Central memory CD8-positive, alpha-beta T cell (primary cell): ENCODE measurements around the gene ILK.

ENCODE experiments used
- ATAC-seq: fragments of 150-1000 bp; cut with Tn5 transposase; replicated peaks from 2 replicates; pipeline ENCODE4 v1.10.0; 2022; ENCODE audit warnings: mild to moderate bottlenecking, moderate FRiP score, moderate number of reproducible peaks; ENCODE audit not compliant: poor library complexity, severe bottlenecking; ENCODE audit errors: extremely low read depth
- DNase-seq, 2 donors: peaks; one replicate each; pipeline ENCODE4 v3.0.0; 2021; ENCODE audit warnings: low spot score in 2 of 2
- H3K27ac Mint-ChIP-seq: one replicate; pipeline ENCODE4 v1.8.0; 2022; ENCODE audit warnings: low read depth, mild to moderate bottlenecking, moderate library complexity, mixed read lengths
- H3K27me3 Mint-ChIP-seq: one replicate; pipeline ENCODE4 v1.8.0; 2022; ENCODE audit warnings: mixed read lengths
- H3K36me3 Mint-ChIP-seq: one replicate; pipeline ENCODE4 v1.8.0; 2022; ENCODE audit warnings: mild to moderate bottlenecking, moderate library complexity, mixed read lengths; ENCODE audit not compliant: insufficient read depth
- H3K4me1 Mint-ChIP-seq: one replicate; pipeline ENCODE4 v1.8.0; 2022; ENCODE audit warnings: mixed read lengths
- H3K4me3 Mint-ChIP-seq: one replicate; pipeline ENCODE4 v1.8.0; 2022; ENCODE audit warnings: mild to moderate bottlenecking, moderate library complexity, mixed read lengths
- H3K9me3 Mint-ChIP-seq: one replicate; pipeline ENCODE4 v1.8.0; 2022; ENCODE audit warnings: mixed read lengths

ILK gene

GRCh38 chr11:6631361-6631890, 27.9 kb downstream of the ILK start:
- ATAC-seq (no peak), DNase-seq (no peak)
- Mint-ChIP-seq H3K36me3 (peaks cover 5% of the 10 kb centered on the region), H3K4me1 (peaks cover 12% of the 10 kb centered on the region), H3K27ac (no peak overlapping the region), H3K9me3 (no peaks in the 10 kb centered on the region), H3K4me3 (no peak overlapping the region), H3K27me3 (no peaks in the 10 kb centered on the region)

DNA sequence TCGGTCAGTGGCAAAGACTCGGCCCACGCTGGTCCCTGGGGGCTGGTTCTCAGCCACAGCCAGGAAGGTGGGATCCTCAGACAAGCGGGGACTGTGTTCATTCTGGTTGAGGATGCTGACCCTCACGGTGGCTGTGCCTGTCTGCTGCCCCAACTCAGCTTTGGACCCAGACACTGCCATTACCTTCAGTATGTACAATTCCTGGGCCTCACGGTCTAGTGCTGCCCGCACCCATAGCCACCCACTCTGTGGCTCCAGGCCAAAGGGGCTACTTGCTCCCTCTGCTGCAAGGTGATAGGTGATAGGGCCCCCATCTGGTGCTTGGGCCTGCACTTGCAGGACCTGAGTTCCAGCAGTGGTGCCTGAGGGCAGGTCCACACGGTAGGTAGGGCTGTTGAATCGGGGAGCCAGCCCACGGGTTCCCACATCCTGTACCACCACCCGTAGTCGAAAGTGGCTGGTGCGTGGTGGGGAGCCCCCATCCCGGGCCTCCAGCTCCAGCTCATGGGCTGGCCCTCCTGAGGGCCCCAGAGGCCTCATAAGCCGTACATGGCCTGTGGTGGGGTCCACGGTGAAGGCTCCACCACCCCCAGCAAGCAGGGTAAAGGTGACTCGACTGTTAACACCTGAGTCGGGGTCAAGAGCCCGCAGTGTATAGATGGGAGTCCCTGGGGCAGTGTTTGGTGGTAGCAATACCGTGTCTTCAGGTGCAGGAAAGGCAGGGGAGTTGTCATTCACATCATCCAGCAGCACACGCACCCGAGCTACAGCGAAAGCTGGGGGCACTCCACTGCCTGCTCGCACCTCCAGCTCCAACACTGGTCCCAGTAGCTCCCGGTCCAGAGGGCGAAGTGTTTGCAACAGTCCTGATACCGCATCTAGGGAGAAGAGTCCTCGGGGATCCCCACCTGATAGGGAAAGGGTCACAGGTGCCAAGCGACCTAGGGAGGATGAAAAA, 28.8 kb downstream of the ILK start:
- Mint-ChIP-seq H3K9me3 (no peaks in the 10 kb centered on the region), H3K4me3 (no peak overlapping the region), H3K36me3 (peaks cover 5% of the 10 kb centered on the region), H3K27ac (no peak overlapping the region), H3K4me1 (peaks cover 11% of the 10 kb centered on the region), H3K27me3 (no peaks in the 10 kb centered on the region)
- no peak for DNase-seq
- no peak for ATAC-seq

DNA sequence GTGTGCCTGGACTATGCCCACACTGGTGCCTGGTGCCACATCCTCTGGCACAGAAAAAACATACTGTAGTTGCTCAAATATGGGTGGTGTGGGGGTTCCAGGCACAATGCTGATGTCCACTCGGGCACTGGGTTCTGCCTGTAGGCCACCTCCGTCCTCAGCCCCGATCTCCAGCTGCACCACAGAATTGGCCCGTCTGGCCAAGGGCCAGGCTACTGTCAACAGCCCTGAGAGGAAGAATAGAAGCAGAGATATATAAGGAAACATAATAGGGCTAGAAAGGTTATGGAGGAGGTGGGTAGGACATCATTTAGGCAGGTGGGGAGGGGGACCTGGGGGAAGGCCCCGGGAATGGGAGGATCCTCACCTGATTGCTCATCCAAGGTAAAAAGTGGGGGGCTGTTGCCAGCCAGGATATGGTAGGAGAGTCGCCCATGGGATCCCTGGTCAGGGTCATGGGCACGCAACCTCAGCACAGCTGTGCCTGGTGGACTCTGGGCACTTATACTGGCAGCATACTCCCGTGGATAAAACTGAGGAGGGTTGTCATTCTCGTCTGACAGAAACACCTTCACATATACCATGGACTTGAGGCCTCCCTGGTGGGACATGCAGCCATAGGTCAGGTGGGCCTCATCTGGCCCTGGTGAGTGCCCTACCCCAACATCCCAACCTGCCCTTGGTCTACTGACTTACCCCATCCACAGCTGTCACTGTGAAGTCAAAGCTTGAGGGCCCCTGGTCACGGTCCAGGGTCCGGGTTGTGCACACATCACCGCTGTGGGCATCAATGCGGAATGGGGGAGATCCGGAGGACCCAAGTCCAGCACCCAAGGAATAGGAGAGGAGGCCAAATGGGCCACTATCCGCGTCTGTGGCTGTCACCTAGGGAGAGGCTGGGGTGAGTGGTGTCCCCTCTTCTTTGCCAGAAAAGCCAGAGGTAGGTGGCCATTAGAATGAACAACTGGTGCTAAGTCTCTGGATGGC, 30.1 kb downstream of the ILK start:
- no peaks in the 10 kb centered on the region for H3K9me3 Mint-ChIP-seq
- no peak for ATAC-seq
- H3K36me3 Mint-ChIP-seq, result peaks cover 5% of the 10 kb centered on the region
- no peaks in the 10 kb centered on the region for H3K4me1 Mint-ChIP-seq
- no peak overlapping the region for H3K4me3 Mint-ChIP-seq
- H3K27ac Mint-ChIP-seq, result no peak overlapping the region
- no peaks in the 10 kb centered on the region for H3K27me3 Mint-ChIP-seq
- no peak for DNase-seq

GRCh38 chr11:6634534-6634933, 31.0 kb downstream of the ILK start:
- H3K27ac Mint-ChIP-seq, result no peak overlapping the region
- DNase-seq (no peak), ATAC-seq (no peak)
- H3K4me1 Mint-ChIP-seq, result no peaks in the 10 kb centered on the region
- H3K4me3 Mint-ChIP-seq, result no peak overlapping the region
- H3K36me3 Mint-ChIP-seq, result peaks cover 4% of the 10 kb centered on the region
- H3K9me3 Mint-ChIP-seq, result no peaks in the 10 kb centered on the region
- H3K27me3 Mint-ChIP-seq, result no peaks in the 10 kb centered on the region

DNA sequence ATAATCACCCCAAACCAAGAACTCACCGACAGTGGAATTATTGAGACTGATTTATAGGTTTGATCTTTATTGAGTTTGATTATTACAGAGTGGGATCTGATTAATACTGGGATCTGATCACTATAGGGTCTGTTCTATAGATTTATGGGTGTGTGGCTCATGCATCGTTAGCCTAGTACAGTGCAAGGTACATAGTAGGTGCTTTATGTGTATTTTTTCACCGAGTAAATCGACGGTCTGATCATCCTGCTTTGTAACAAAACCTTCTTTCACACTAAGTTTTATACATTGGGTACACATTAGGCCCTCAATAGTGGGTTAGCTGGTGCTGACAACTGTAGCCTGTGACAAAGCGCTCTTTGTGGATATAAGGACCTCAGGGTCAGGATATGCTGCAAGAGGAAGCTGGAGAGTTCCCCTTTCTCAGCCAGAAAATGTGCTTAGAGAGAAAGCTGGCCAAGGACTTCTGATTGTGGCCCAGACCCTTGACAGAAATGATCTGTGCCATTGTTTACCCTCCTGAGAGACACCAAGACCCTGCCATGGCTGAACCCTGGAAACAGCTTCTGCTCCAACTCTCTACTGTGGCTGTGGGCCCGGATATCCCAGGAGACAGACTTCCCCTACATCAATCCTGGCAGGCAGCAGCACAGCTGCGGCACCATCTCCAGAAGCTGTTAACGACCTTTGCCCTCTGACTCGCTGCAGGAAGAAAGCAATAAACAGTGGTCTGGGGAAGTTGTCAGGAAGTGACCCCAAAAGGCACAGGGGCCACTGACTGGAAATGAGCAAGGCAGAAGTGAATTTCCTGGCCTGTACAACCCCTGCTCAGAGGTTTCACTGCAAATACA, 31.7 kb downstream of the ILK start:
- Mint-ChIP-seq H3K9me3 (no peaks in the 10 kb centered on the region), H3K4me3 (no peak overlapping the region), H3K27me3 (no peaks in the 10 kb centered on the region), H3K27ac (no peak overlapping the region), H3K36me3 (no peaks in the 10 kb centered on the region), H3K4me1 (no peaks in the 10 kb centered on the region)
- ATAC-seq (no peak), DNase-seq (no peak)

DNA sequence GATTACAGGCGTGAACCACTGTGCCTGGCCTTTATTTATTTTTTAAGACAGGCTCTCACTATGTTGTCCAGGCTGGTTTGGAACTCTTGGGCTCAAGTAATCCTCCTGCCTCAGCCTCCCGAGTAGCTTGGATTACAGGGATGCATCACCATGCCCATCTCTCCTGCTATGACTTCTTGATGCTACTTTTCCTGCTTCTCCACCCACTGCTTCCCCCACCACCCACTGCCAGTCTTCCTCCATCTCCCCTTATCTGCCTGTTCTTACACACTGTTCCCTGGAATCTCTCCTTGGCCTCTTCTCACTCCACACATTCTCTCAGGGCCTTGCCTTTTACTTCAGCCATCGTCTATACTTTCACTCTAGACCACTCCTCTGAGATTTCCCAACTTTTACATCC, 32.9 kb downstream of the ILK start:
- H3K27me3 Mint-ChIP-seq, result no peaks in the 10 kb centered on the region
- H3K27ac Mint-ChIP-seq, result no peak overlapping the region
- H3K4me3 Mint-ChIP-seq, result no peak overlapping the region
- no peaks in the 10 kb centered on the region for H3K9me3 Mint-ChIP-seq
- DNase-seq (no peak), ATAC-seq (no peak)
- no peaks in the 10 kb centered on the region for H3K4me1 Mint-ChIP-seq
- H3K36me3 Mint-ChIP-seq, result no peaks in the 10 kb centered on the region

- H3K27ac Mint-ChIP-seq, result no peak overlapping the region
- no peaks in the 10 kb centered on the region for H3K36me3 Mint-ChIP-seq
- no peak for ATAC-seq
- DNase-seq, result no peak
- H3K4me3 Mint-ChIP-seq, result no peak overlapping the region
- no peaks in the 10 kb centered on the region for H3K27me3 Mint-ChIP-seq
- no peaks in the 10 kb centered on the region for H3K9me3 Mint-ChIP-seq
- no peaks in the 10 kb centered on the region for H3K4me1 Mint-ChIP-seq
Observed at GRCh38 chr11:6637871-6638270, 34.3 kb downstream of the ILK start.

DNA sequence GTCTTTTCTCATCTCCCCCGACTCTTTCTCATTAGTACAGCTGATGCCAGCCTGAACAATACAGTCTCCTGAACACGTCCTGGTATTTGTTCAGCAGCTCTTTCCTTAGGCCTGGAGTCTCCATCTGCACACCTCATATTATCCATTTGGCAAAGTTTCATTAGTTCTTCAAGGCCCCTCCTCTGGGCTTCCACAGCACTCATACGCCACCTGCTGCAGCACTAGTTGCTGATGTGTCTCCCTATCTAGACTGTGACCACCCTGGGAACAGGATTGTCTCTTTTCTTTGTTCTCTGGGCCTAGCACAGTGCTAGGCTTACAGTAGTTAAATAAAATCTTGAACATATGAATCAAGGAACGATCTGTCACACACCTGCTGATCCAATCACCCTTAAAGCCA, 34.9 kb downstream of the ILK start:
- Mint-ChIP-seq H3K4me3 (no peak overlapping the region), H3K4me1 (no peaks in the 10 kb centered on the region), H3K27ac (no peak overlapping the region), H3K36me3 (no peaks in the 10 kb centered on the region), H3K27me3 (no peaks in the 10 kb centered on the region), H3K9me3 (no peaks in the 10 kb centered on the region)
- DNase-seq (no peak), ATAC-seq (no peak)

- ATAC-seq (no peak), DNase-seq (no peak)
- H3K4me3 Mint-ChIP-seq, result no peak overlapping the region
- H3K36me3 Mint-ChIP-seq, result no peaks in the 10 kb centered on the region
- H3K27ac Mint-ChIP-seq, result no peak overlapping the region
- H3K27me3 Mint-ChIP-seq, result no peaks in the 10 kb centered on the region
- H3K9me3 Mint-ChIP-seq, result no peaks in the 10 kb centered on the region
- H3K4me1 Mint-ChIP-seq, result peaks cover 6% of the 10 kb centered on the region
Observed at GRCh38 chr11:6640036-6640984, 36.7 kb downstream of the ILK start.

DNA sequence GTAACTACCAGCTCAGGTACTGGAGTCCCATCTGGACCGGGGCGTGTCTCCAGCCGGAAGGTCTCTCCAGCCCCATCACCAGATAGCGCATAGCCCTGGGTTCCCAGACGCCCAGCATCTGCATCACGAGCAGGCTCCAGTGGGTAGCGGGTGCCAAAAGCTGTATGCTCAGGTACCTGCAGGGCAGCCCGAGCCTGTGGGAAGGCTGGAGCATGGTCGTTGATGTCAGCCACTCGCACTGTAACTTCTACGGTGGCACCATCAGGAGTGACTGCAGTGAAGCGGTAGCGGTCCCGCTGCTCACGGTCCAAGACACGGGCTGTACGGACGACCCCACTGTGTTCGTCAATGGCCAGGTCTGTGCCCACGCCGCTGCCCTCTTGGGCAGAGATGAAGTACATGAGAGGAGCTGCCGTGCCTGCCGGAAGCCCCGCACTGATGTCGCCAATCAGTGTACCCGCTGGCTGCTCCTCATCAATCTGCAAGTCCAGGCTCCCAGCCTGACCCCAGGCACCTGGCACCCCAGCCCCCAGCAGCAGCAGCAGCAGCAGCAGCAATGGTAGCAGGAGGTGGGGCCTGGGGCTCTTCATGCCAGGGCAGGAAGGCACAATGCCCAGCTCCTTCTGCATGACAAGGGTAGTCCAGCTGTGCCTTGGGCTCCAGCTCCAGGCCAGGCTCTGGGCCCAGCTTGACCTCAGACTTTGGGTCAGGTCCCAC, 37.6 kb downstream of the ILK start:
- Mint-ChIP-seq H3K4me1 (peaks cover 7% of the 10 kb centered on the region), H3K27ac (no peak overlapping the region), H3K36me3 (no peaks in the 10 kb centered on the region), H3K4me3 (no peak overlapping the region), H3K27me3 (no peaks in the 10 kb centered on the region), H3K9me3 (no peaks in the 10 kb centered on the region)
- ATAC-seq, result no peak
- no peak for DNase-seq

DNA sequence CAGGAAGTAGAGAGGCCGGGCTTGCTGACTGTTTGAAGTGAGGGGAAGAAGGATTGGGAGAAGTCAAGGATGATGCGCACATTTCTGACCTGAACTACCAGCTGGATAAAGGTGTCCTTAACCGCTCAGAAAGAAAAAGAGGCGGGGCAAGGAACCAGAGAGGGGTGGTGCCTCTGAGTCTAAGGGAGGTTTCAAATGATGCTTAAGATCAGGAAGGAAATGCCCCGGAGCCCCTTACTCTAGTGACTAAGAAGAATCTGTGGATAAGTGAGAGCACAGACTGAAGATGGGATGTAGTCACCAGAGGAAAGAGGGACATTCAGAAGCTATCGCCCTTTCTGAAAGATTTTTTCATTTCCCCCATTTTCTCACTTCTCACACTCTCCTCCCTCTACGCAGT, 39.4 kb downstream of the ILK start:
- H3K27ac Mint-ChIP-seq, result no peak overlapping the region
- no peaks in the 10 kb centered on the region for H3K9me3 Mint-ChIP-seq
- ATAC-seq, result no peak
- no peak overlapping the region for H3K4me3 Mint-ChIP-seq
- no peaks in the 10 kb centered on the region for H3K27me3 Mint-ChIP-seq
- H3K4me1 Mint-ChIP-seq, result peaks cover 7% of the 10 kb centered on the region
- no peak for DNase-seq
- no peaks in the 10 kb centered on the region for H3K36me3 Mint-ChIP-seq
